22Rv1 (cell line): ENCODE data around the gene ABI3BP.

ENCODE experiments used
- ZFX ChIP-seq: fragments of 450-650 bp; IDR thresholded peaks from 2 replicates; pipeline ENCODE4 v1.6.1; 2017; ENCODE audit warnings: antibody characterized with exemption, borderline replicate concordance
- TF ChIP-seq, protein P1 (sequence below): fragments of 450-650 bp; IDR thresholded peaks from 2 replicates; pipeline ENCODE4 v1.5.1; 2017; ENCODE audit warnings: mild to moderate bottlenecking

DNA sequence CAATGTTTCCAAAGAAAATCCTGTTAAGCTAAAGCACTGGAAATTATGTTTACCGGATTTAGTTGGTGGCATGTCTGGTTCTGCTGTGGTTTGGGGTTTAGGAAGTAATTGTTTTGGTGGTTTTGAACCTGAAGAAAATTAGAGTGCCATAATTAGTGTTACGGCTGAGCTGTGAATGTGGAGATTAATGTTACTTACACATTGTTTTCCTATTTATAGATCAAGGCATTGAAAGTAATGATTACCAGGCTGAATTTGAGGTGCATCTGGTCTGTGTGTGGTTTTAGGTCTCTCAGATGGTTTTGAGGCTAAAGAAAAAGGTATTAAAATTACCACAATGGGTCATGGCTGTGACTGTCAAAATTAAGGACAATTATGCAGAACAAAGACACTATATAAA, 155.1 kb downstream of the ABI3BP start:
- TF ChIP-seq, protein P1, sequence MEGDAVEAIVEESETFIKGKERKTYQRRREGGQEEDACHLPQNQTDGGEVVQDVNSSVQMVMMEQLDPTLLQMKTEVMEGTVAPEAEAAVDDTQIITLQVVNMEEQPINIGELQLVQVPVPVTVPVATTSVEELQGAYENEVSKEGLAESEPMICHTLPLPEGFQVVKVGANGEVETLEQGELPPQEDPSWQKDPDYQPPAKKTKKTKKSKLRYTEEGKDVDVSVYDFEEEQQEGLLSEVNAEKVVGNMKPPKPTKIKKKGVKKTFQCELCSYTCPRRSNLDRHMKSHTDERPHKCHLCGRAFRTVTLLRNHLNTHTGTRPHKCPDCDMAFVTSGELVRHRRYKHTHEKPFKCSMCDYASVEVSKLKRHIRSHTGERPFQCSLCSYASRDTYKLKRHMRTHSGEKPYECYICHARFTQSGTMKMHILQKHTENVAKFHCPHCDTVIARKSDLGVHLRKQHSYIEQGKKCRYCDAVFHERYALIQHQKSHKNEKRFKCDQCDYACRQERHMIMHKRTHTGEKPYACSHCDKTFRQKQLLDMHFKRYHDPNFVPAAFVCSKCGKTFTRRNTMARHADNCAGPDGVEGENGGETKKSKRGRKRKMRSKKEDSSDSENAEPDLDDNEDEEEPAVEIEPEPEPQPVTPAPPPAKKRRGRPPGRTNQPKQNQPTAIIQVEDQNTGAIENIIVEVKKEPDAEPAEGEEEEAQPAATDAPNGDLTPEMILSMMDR: no peak
- TF ChIP-seq ZFX: no peak
